Neutrophil (primary cell): ENCODE data around the gene WDR3.
"Not testable (repeated sequence)": the region's sequence is repeated elsewhere in the genome, so short reads cannot be mapped to it uniquely, and the experiment has no call there.

Source experiments
- H3K27ac ChIP-seq: fragments of 200-600 bp; sonication (generic); 2 replicates; pipeline ENCODE4 v1.5.1; 2016; ENCODE audit warnings: mild to moderate bottlenecking, moderate library complexity
- H3K27me3 ChIP-seq: fragments of 200-600 bp; sonication (generic); 2 replicates; pipeline ENCODE4 v1.6.0; 2016; ENCODE audit warnings: mild to moderate bottlenecking
- H3K36me3 ChIP-seq: fragments of 200-600 bp; sonication (generic); 2 replicates; pipeline ENCODE4 v1.5.1; 2017
- H3K4me1 ChIP-seq, 2 experiments: fragments of 200-600 bp in 1 of 2; sonication (generic) in 1 of 2; 1 replicate in 1 of 2; 2 replicates in 1 of 2; pipeline versions ENCODE4 v1.5.1 to v1.6.1; 2013 to 2016; ENCODE audit warnings: low read depth in 1 of 2, low read length in 1 of 2, mild to moderate bottlenecking in 1 of 2, moderate library complexity in 1 of 2; ENCODE audit not compliant: control insufficient read depth in 1 of 2, insufficient read depth in 1 of 2
- H3K4me3 ChIP-seq, 2 experiments: fragments of 200-600 bp in 1 of 2; sonication (generic) in 1 of 2; 1 replicate in 1 of 2; 2 replicates in 1 of 2; pipeline ENCODE4 v1.5.1; 2013 to 2016; ENCODE audit warnings: low read depth in 1 of 2, low read length in 1 of 2, mild to moderate bottlenecking in 1 of 2, moderate library complexity in 1 of 2
- H3K9me3 ChIP-seq: fragments of 200-600 bp; sonication (generic); 2 replicates; pipeline ENCODE4 v1.5.1; 2016
- CTCF ChIP-seq: fragments of 200-600 bp; sonication (generic); IDR thresholded peaks from 2 replicates; pipeline ENCODE4 v1.5.1; 2016; ENCODE audit warnings: antibody characterized with exemption

The WDR3 gene

GRCh38 chr1:117904485-117904884, 25.1 kb upstream of the WDR3 start:
- H3K4me3 ChIP-seq, result no peak overlapping the region
- H3K27ac ChIP-seq, result no peak overlapping the region
- peaks cover 85% of the 10 kb centered on the region for H3K36me3 ChIP-seq
- no peak for TF ChIP-seq CTCF
- no peaks in the 10 kb centered on the region for H3K9me3 ChIP-seq
- H3K4me1 ChIP-seq, result peaks cover 0 to 3% of the 10 kb centered on the region in 2 experiments
- no peaks in the 10 kb centered on the region for H3K27me3 ChIP-seq

- Histone ChIP-seq H3K27me3 (no peaks in the 10 kb centered on the region), H3K9me3 (no peaks in the 10 kb centered on the region), H3K36me3 (peaks cover 87% of the 10 kb centered on the region), H3K4me1 (peaks cover 0 to 3% of the 10 kb centered on the region in 2 experiments), H3K27ac (no peak overlapping the region), H3K4me3 (no peak overlapping the region)
- TF ChIP-seq CTCF, result no peak
These were observed 24.5 kb upstream of the WDR3 start for GRCh38 chr1:117905019-117905418.

- peaks cover 94% of the 10 kb centered on the region for H3K36me3 ChIP-seq
These were observed 18.5 kb upstream of the WDR3 start for GRCh38 chr1:117911051-117911450.

GRCh38 chr1:117919376-117919775, 10.2 kb upstream of the WDR3 start:
- no peaks in the 10 kb centered on the region for H3K4me1 ChIP-seq
- H3K36me3 ChIP-seq, result peaks cover 45% of the 10 kb centered on the region
- H3K27ac ChIP-seq, result no peak overlapping the region
- no peaks in the 10 kb centered on the region for H3K27me3 ChIP-seq
- H3K4me3 ChIP-seq, result no peak overlapping the region
- H3K9me3 ChIP-seq, result no peaks in the 10 kb centered on the region
- no peak for TF ChIP-seq CTCF

More at GRCh38 chr1:117911051-117911450, 18.5 kb upstream of the WDR3 start:
- Histone ChIP-seq H3K4me3 (no peak overlapping the region), H3K9me3 (no peaks in the 10 kb centered on the region), H3K27me3 (no peaks in the 10 kb centered on the region), H3K4me1 (no peaks in the 10 kb centered on the region), H3K27ac (no peak overlapping the region)
- no peak for TF ChIP-seq CTCF

GRCh38 chr1:117921991-117922390, 7.5 kb upstream of the WDR3 start:
- Histone ChIP-seq H3K4me1 (peaks cover 5 to 16% of the 10 kb centered on the region in 2 experiments), H3K36me3 (peaks cover 21% of the 10 kb centered on the region)

GRCh38 chr1:117922717-117923116, 6.8 kb upstream of the WDR3 start:
- Histone ChIP-seq H3K36me3 (peaks cover 14% of the 10 kb centered on the region), H3K4me1 (peaks cover 5 to 19% of the 10 kb centered on the region in 2 experiments)
- not testable (repeated sequence) for H3K9me3 ChIP-seq, H3K27ac ChIP-seq, H3K27me3 ChIP-seq, H3K4me3 ChIP-seq

More at GRCh38 chr1:117921991-117922390, 7.5 kb upstream of the WDR3 start:
- Histone ChIP-seq H3K27ac (no peak overlapping the region), H3K9me3 (no peaks in the 10 kb centered on the region), H3K4me3 (no peak overlapping the region), H3K27me3 (no peaks in the 10 kb centered on the region)
- TF ChIP-seq CTCF, result no peak
